GM12878 (cell line): ENCODE results near the gene CYP24A1.

Experiments used
- CTCF ChIP-seq, 3 experiments: IDR thresholded peaks in 2 of 3; conservative IDR thresholded peaks in 1 of 3; 2 replicates each; pipeline ENCODE4 v1.5.1; 2011; ENCODE audit warnings: low read depth in 3 of 3, low read length in 3 of 3, mild to moderate bottlenecking in 3 of 3, control low read depth in 2 of 3, moderate library complexity in 2 of 3, inconsistent platforms in 1 of 3, mixed read lengths in 1 of 3; ENCODE audit not compliant: control insufficient read depth in 2 of 3, insufficient read depth in 1 of 3; ENCODE audit errors: extremely low read depth in 1 of 3
- EGR1 ChIP-seq, 2 experiments: IDR thresholded peaks; 1 replicate in 1 of 2; 2 replicates in 1 of 2; pipeline ENCODE4 v1.6.1; 2011 to 2012; ENCODE audit warnings: low read depth in 2 of 2, low read length in 2 of 2, borderline replicate concordance in 1 of 2, mild to moderate bottlenecking in 1 of 2, moderate library complexity in 1 of 2
- FOXM1 ChIP-seq: IDR thresholded peaks from 2 replicates; pipeline ENCODE4 v1.6.1; 2012; ENCODE audit warnings: low read depth, mild to moderate bottlenecking, inconsistent platforms, low read length, moderate library complexity
- MLLT1 ChIP-seq: fragments of 450-650 bp; IDR thresholded peaks from 2 replicates; pipeline ENCODE4 v1.6.1; 2016; ENCODE audit warnings: mild to moderate bottlenecking
- POLR2A ChIP-seq: IDR thresholded peaks from 2 replicates; pipeline ENCODE4 v1.6.1; 2011; ENCODE audit warnings: low read depth, mild to moderate bottlenecking, low read length
- POLR2AphosphoS5 ChIP-seq: IDR thresholded peaks from 2 replicates; pipeline ENCODE4 v1.6.1; 2011; ENCODE audit warnings: mild to moderate bottlenecking, low read length, inconsistent platforms
- REST ChIP-seq: IDR thresholded peaks from 2 replicates; pipeline ENCODE4 v1.6.1; 2012; ENCODE audit warnings: mild to moderate bottlenecking, low read depth, low read length
- TAF1 ChIP-seq: IDR thresholded peaks from 2 replicates; pipeline ENCODE4 v1.6.1; 2011; ENCODE audit warnings: mild to moderate bottlenecking, low read depth, low read length, borderline replicate concordance

GRCh38 chr20:54151511-54152226 lies 22.1 kb downstream of the CYP24A1 start:
- no peak for TF ChIP-seq POLR2AphosphoS5
- TF ChIP-seq MLLT1, result no peak
- TF ChIP-seq FOXM1, result no peak
- TF ChIP-seq TAF1, result no peak
- no peak for TF ChIP-seq CTCF (IDR thresholded peaks at IDR 0.05 in 2 of 3, conservative IDR thresholded peaks at IDR 0.05 in 1 of 3; ENCODE audit: control insufficient read depth in 2 of 3, extremely low read depth in 1 of 3, insufficient read depth in 1 of 3, low read depth in 3 of 3, low read length in 3 of 3)
- no peak for TF ChIP-seq REST
- TF ChIP-seq EGR1 (IDR thresholded peaks at IDR 0.05; ENCODE audit: borderline replicate concordance in 1 of 2, low read depth in 2 of 2, low read length in 2 of 2), result no peak
- no peak for TF ChIP-seq POLR2A
